ENCODE results near the gene GCNT1.

DNA sequence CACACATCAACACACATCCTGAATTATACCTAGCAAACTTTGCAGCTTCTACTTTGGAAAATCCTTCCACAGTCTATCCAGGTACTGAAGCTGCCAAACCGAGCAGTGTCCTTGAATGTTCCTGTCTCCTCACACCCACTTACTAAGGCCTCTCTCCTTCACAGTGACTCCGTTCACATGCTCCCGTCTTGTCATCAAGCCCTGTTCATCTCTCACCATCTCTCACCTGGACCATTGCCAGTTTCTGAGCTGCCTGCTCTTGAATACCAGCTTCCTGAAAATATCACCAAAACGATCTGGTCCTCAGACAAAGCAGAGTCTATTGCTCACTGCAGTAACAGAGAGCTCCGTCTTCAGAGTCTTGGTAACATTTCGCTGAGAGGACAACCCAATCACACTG lies 57.4 kb downstream of the GCNT1 start:
- TF ChIP-seq, protein P1, sequence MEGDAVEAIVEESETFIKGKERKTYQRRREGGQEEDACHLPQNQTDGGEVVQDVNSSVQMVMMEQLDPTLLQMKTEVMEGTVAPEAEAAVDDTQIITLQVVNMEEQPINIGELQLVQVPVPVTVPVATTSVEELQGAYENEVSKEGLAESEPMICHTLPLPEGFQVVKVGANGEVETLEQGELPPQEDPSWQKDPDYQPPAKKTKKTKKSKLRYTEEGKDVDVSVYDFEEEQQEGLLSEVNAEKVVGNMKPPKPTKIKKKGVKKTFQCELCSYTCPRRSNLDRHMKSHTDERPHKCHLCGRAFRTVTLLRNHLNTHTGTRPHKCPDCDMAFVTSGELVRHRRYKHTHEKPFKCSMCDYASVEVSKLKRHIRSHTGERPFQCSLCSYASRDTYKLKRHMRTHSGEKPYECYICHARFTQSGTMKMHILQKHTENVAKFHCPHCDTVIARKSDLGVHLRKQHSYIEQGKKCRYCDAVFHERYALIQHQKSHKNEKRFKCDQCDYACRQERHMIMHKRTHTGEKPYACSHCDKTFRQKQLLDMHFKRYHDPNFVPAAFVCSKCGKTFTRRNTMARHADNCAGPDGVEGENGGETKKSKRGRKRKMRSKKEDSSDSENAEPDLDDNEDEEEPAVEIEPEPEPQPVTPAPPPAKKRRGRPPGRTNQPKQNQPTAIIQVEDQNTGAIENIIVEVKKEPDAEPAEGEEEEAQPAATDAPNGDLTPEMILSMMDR (conservative IDR thresholded peaks at IDR 0.05 in 1 of 2, IDR thresholded peaks at IDR 0.05 in 1 of 2; ENCODE audit: low read depth in 1 of 2, low read length in 2 of 2) = no peak
- no peak for TF ChIP-seq EZH2 (IDR thresholded peaks at IDR 0.05; ENCODE audit: low read length, missing control alignments)

Data from fibroblast of lung (primary cell).